C1 segment of cervical spinal cord (tissue), 14 donors: ENCODE data around the gene C9orf85.
"Not testable (repeated sequence)": the region's sequence is repeated elsewhere in the genome, so short reads cannot be mapped to it uniquely, and the experiment has no call there.

ENCODE experiments used
- DNase-seq, 14 donors: peaks; one replicate each; lab custom pipeline; 2025; lab: John Stamatoyannopoulos, UW

C9orf85 gene

GRCh38 chr9:72006501-72006900, 95.1 kb downstream of the C9orf85 start:
- no peak for DNase-seq

GRCh38 chr9:72007726-72008125, 96.3 kb downstream of the C9orf85 start:
- not testable (repeated sequence) for DNase-seq

GRCh38 chr9:72012646-72013045, 101.2 kb downstream of the C9orf85 start:
- no peak for DNase-seq

DNA sequence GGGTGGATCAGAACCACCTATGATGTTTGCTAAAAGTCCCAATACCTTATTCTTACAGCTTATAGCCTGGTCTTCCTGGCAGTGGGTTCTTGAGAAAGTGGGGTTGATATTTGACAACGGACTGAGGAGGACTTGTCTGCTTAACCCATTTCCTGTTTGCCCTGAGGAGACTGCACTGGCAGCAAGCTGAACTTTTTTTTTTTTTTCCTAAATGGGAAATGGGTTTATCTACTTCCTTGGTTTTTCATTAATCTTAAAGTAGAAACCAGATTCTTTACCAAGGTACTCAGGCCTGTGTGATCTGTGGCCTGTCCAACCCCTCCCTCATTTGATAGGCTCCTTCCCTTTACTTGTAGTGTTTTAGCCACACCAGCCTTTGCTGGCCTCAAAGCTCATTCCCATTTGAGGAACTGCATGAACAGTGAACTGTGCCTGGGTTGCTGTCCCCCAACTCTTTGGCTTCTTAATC, 101.9 kb downstream of the C9orf85 start:
- no peak for DNase-seq

- no peak for DNase-seq
These were observed 111.4 kb downstream of the C9orf85 start for GRCh38 chr9:72022841-72023240.
